HG02852 (cell line): Measurements from ENCODE around the gene MX2.

Experiments
- ATAC-seq: cut with Tn5 transposase; IDR thresholded peaks from one replicate; pipeline ENCODE4 v1.9.1; 2021; ENCODE audit warnings: mild to moderate bottlenecking, moderate library complexity; ENCODE audit not compliant: unreplicated experiment

The MX2 gene

GRCh38 chr21:41432562-41433460 is 71.0 kb downstream of the MX2 start:
- ATAC-seq, result no peak

- ATAC-seq, result no peak
Observed at GRCh38 chr21:41433566-41433965, 71.7 kb downstream of the MX2 start.

GRCh38 chr21:41435706-41436105 is 73.9 kb downstream of the MX2 start:
- no peak for ATAC-seq

- no peak for ATAC-seq
Observed at GRCh38 chr21:41437729-41438128, 75.9 kb downstream of the MX2 start.

GRCh38 chr21:41438425-41439113 is 76.7 kb downstream of the MX2 start:
- ATAC-seq, result no peak

GRCh38 chr21:41439248-41439647 is 77.4 kb downstream of the MX2 start:
- ATAC-seq, result no peak

- no peak for ATAC-seq
Observed at GRCh38 chr21:41441546-41441945, 79.7 kb downstream of the MX2 start.

GRCh38 chr21:41442481-41443186 is 80.8 kb downstream of the MX2 start:
- no peak for ATAC-seq

- no peak for ATAC-seq
Observed at GRCh38 chr21:41443562-41443961, 81.7 kb downstream of the MX2 start.

GRCh38 chr21:41444703-41445464 is 83.1 kb downstream of the MX2 start:
- no peak for ATAC-seq

- ATAC-seq, result no peak
Observed at GRCh38 chr21:41445465-41445862, 83.6 kb downstream of the MX2 start.

- no peak for ATAC-seq
Observed at GRCh38 chr21:41446586-41446985, 84.8 kb downstream of the MX2 start.

GRCh38 chr21:41447356-41447755 is 85.5 kb downstream of the MX2 start:
- no peak for ATAC-seq

- ATAC-seq, result no peak
Observed at GRCh38 chr21:41449613-41450012, 87.8 kb downstream of the MX2 start.

- no peak for ATAC-seq
Observed at GRCh38 chr21:41451753-41452676, 90.2 kb downstream of the MX2 start.

- no peak for ATAC-seq
Observed at GRCh38 chr21:41453198-41453597, 91.4 kb downstream of the MX2 start.

- ATAC-seq, result no peak
Observed at GRCh38 chr21:41453761-41454160, 91.9 kb downstream of the MX2 start.

GRCh38 chr21:41458121-41458520 is 96.3 kb downstream of the MX2 start:
- no peak for ATAC-seq

GRCh38 chr21:41458559-41458958 is 96.7 kb downstream of the MX2 start:
- no peak for ATAC-seq
